Measurements from ENCODE around the gene EME2.

The EME2 gene

DNA sequence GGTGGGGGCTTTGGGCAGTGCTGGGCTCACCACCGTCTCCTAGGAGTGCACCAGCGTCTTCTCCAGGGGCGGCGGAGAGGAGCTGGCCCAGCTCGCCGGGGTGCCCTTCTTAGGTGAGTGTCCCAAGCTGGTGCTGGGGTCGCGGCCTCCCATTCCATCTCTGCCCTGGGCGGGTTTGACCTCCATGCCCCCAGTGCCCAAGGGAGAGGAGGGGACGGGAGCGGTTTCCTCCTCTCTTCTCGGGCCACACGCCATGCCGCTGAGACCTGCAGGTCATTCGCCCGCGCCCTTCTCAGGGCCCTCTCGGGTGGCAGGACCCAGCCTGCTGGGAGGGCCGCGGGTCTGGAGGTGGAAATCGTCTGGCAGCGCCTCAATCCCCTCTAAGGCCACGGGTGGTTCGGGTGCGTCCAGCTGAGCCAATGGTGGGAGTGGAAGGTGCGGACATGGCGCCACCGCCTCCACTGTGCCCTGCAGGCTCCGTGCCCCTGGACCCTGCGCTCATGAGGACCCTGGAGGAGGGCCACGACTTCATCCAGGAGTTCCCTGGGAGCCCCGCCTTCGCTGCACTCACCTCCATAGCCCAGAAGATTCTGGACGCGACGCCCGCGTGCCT, 15.6 kb downstream of the EME2 start:
- TF ChIP-seq USF1 (IDR thresholded peaks at IDR 0.05) (no peak), CEBPB (IDR thresholded peaks at IDR 0.05) (no peak), TAF1 (IDR thresholded peaks at IDR 0.05; ENCODE audit: low read depth) (no peak), MAX (IDR thresholded peaks at IDR 0.05) (no peak), TCF12 (IDR thresholded peaks at IDR 0.05; ENCODE audit: low read depth) (no peak), TEAD4 (IDR thresholded peaks at IDR 0.05) (no peak), EP300 (IDR thresholded peaks at IDR 0.05; ENCODE audit: borderline replicate concordance) (no peak), NFIC (IDR thresholded peaks at IDR 0.05) (no peak), CREB1 (IDR thresholded peaks at IDR 0.05; ENCODE audit: low read depth) (no peak), FOXM1 (IDR thresholded peaks at IDR 0.05; ENCODE audit: borderline replicate concordance, low read depth) (no peak), ZBTB7A (IDR thresholded peaks at IDR 0.05; ENCODE audit: low read depth) (no peak), EGR1 (IDR thresholded peaks at IDR 0.05) (no peak), REST (IDR thresholded peaks at IDR 0.05; ENCODE audit: low read depth) (no peak), RAD21 (IDR thresholded peaks at IDR 0.05; ENCODE audit: low read depth) (no peak), YY1 (IDR thresholded peaks at IDR 0.05; ENCODE audit: low read depth) (no peak)

DNA sequence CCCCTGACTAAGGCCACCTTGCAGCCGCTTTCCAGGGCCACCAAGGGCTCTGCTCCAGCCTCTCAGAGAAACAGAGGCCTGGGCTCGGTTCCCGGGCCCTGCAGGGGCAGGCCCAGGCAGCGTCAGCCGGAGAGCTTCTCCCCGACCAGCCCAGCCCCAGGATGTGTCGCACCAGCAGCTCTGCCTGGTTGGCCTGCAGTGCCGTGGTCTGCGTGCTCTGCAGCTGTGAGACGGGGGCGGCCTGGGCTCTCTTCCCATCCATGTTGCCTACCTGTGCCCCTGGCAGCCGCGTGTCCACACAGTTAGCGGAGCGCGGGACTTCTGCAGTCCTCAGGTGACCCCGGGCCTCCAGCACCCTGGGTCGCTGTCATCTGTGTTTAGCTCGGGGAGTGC, 16.1 kb downstream of the EME2 start:
- no peak for TF ChIP-seq USF1 (IDR thresholded peaks at IDR 0.05)
- TF ChIP-seq FOXM1 (IDR thresholded peaks at IDR 0.05; ENCODE audit: borderline replicate concordance, low read depth): no peak
- no peak for TF ChIP-seq CREB1 (IDR thresholded peaks at IDR 0.05; ENCODE audit: low read depth)
- no peak for TF ChIP-seq RAD21 (IDR thresholded peaks at IDR 0.05; ENCODE audit: low read depth)
- TF ChIP-seq TCF12 (IDR thresholded peaks at IDR 0.05; ENCODE audit: low read depth): no peak

GRCh38 chr16:1789643-1790045, 17.0 kb downstream of the EME2 start:
- no peak for TF ChIP-seq MAX (IDR thresholded peaks at IDR 0.05)
- TF ChIP-seq CREB1 (IDR thresholded peaks at IDR 0.05; ENCODE audit: low read depth): no peak
- no peak for TF ChIP-seq CEBPB (IDR thresholded peaks at IDR 0.05)
- TF ChIP-seq TEAD4 (IDR thresholded peaks at IDR 0.05): no peak

DNA sequence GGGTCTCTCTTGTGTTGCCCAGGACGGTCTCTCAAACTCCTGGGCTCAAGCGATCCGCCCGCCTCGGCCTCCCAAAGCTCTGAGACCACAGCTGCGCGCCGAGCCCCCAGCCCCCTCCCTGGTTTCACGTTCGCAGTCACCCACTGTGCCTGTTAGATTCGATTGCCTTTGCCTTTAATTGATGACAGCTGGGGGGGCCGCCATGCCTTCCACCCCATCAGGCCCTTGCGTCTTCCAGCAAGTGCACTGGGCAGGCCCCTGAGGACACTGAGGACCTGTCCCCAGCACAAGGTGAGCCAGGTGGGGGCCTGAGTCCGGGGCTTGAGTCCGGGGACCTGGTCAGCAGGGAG, 17.6 kb downstream of the EME2 start:
- TF ChIP-seq USF1 (IDR thresholded peaks at IDR 0.05) (no peak), REST (IDR thresholded peaks at IDR 0.05; ENCODE audit: low read depth) (no peak)

GRCh38 chr16:1790611-1791255, 18.1 kb downstream of the EME2 start:
- TF ChIP-seq YY1 (IDR thresholded peaks at IDR 0.05; ENCODE audit: low read depth) (no peak), CEBPB (IDR thresholded peaks at IDR 0.05) (no peak), MAX (IDR thresholded peaks at IDR 0.05) (no peak), TCF12 (IDR thresholded peaks at IDR 0.05; ENCODE audit: low read depth) (no peak)

DNA sequence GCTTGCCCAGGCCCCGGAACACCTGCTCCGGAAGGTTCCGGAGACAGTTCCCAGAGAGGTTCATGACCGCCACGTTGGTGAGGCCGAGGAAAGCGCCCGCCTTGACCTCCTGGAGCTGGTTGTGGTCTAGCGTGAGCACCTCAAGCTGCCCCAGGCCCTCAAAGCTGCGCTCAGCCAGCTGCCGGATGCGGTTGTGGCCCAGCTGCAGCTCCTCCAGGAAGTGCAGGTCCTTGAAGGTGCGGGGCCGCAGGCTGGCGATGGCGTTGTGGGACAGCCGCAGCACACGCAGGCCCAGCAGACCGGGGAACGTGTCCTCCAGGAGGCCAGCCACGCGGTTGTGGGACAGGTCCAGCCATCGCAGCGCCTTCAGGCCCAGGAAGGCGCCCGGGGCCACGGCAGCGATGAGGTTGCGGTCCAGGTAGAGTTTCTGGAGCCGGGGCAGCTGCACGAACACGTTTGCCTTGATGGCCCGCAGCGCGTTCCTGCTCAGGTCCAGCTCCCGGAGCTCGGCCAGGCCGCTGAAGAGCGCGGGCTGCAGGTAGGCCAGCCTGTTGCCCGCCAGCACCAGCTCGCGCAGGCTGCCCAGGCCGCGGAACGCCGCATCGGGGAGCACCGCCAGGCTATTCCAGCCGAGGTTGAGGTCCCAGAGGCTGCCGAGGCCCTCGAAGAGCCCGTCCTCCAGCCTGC, 18.8 kb downstream of the EME2 start:
- TF ChIP-seq EGR1 (IDR thresholded peaks at IDR 0.05) (no peak), EP300 (IDR thresholded peaks at IDR 0.05; ENCODE audit: borderline replicate concordance) (no peak), RAD21 (IDR thresholded peaks at IDR 0.05; ENCODE audit: low read depth) (no peak), FOXM1 (IDR thresholded peaks at IDR 0.05; ENCODE audit: borderline replicate concordance, low read depth) (no peak), REST (IDR thresholded peaks at IDR 0.05; ENCODE audit: low read depth) (no peak), CEBPB (IDR thresholded peaks at IDR 0.05) (no peak), YY1 (IDR thresholded peaks at IDR 0.05; ENCODE audit: low read depth) (no peak), USF1 (IDR thresholded peaks at IDR 0.05) (no peak), TEAD4 (IDR thresholded peaks at IDR 0.05) (no peak), TAF1 (IDR thresholded peaks at IDR 0.05; ENCODE audit: low read depth) (no peak), CREB1 (IDR thresholded peaks at IDR 0.05; ENCODE audit: low read depth) (no peak)

Data from Ishikawa (cell line).